Keratinocyte (primary cell): ENCODE results near the gene C9orf85. TPM values are rescaled to one million over a fixed set of nuclear protein-coding genes. Genes with fewer than 3 reads are reported as not detected.
A peak's percentile ranks its signal among the peaks of the same experiment; 100 is the strongest.

ENCODE experiments used
- DNase-seq: peaks from one replicate; pipeline ENCODE4 v3.0.0-alpha.2; 2011; ENCODE audit warnings: low read depth, missing footprints, low spot score
- FAIRE-seq: peaks from 2 replicates; lab custom pipeline; 2011; peaks lifted over from hg19 to GRCh38; lab: Jason Lieb, UNC
- H2AFZ ChIP-seq: 2 replicates; pipeline ENCODE4 v1.6.0; 2012; ENCODE audit warnings: low read length, control low read depth, inconsistent platforms; ENCODE audit not compliant: control insufficient read depth
- H3K27ac ChIP-seq: 2 replicates; pipeline ENCODE4 v1.5.1; 2011; ENCODE audit warnings: low read length; ENCODE audit not compliant: control insufficient read depth, insufficient read depth
- H3K27me3 ChIP-seq: 3 replicates; pipeline ENCODE4 v1.6.0; 2011; ENCODE audit warnings: low read length; ENCODE audit not compliant: control insufficient read depth, insufficient read depth; ENCODE audit errors: extremely low read depth
- H3K36me3 ChIP-seq, 2 experiments: 2 replicates in 1 of 2; 3 replicates in 1 of 2; pipeline ENCODE4 v1.5.1; 2011; ENCODE audit warnings: low read length in 2 of 2, mild to moderate bottlenecking in 1 of 2; ENCODE audit not compliant: control insufficient read depth in 2 of 2, insufficient read depth in 2 of 2; ENCODE audit errors: extremely low read depth in 1 of 2
- H3K4me1 ChIP-seq: 3 replicates; pipeline ENCODE4 v1.5.1; 2011; ENCODE audit warnings: low read length; ENCODE audit not compliant: control insufficient read depth, insufficient read depth; ENCODE audit errors: extremely low read depth
- H3K4me2 ChIP-seq: 3 replicates; pipeline ENCODE4 v1.6.0; 2011; ENCODE audit warnings: low read depth, low read length; ENCODE audit not compliant: control insufficient read depth, insufficient read depth; ENCODE audit errors: extremely low read depth
- H3K4me3 ChIP-seq, 3 experiments: fragments of 200-600 bp in 1 of 3; sonication (generic) in 1 of 3; 2 replicates in 2 of 3; 3 replicates in 1 of 3; pipeline ENCODE4 v1.5.1; 2011 to 2016; ENCODE audit warnings: low read length in 3 of 3, mild to moderate bottlenecking in 3 of 3, control low read depth in 2 of 3, inconsistent platforms in 1 of 3, low read depth in 1 of 3, mixed read lengths in 1 of 3, mixed run types in 1 of 3, moderate library complexity in 1 of 3; ENCODE audit not compliant: control insufficient read depth in 2 of 3, insufficient read depth in 2 of 3; ENCODE audit errors: extremely low read depth in 1 of 3
- H3K79me2 ChIP-seq: 2 replicates; pipeline ENCODE4 v1.6.0; 2012; ENCODE audit warnings: low read length; ENCODE audit not compliant: control insufficient read depth, insufficient read depth
- H3K9ac ChIP-seq: 3 replicates; pipeline ENCODE4 v1.6.0; 2011; ENCODE audit warnings: low read length; ENCODE audit not compliant: control insufficient read depth, insufficient read depth; ENCODE audit errors: extremely low read depth
- H3K9me1 ChIP-seq: 3 replicates; pipeline ENCODE4 v1.6.0; 2011; ENCODE audit warnings: low read length; ENCODE audit not compliant: control insufficient read depth, insufficient read depth; ENCODE audit errors: extremely low read depth
- H3K9me3 ChIP-seq: 2 replicates; pipeline ENCODE4 v1.5.1; 2012; ENCODE audit warnings: low read depth, low read length; ENCODE audit not compliant: control insufficient read depth
- H4K20me1 ChIP-seq: 3 replicates; pipeline ENCODE4 v1.6.0; 2011; ENCODE audit warnings: low read length; ENCODE audit not compliant: control insufficient read depth, insufficient read depth; ENCODE audit errors: extremely low read depth
- CTCF ChIP-seq, 3 experiments: IDR thresholded peaks in 1 of 3; conservative IDR thresholded peaks in 1 of 3; optimal IDR thresholded peaks in 1 of 3; 2 replicates in 2 of 3; 3 replicates in 1 of 3; pipeline versions ENCODE3 to v1.5.1; 2011; ENCODE audit warnings: low read length in 3 of 3, mild to moderate bottlenecking in 3 of 3, moderate library complexity in 2 of 3, control low read depth in 1 of 3, inconsistent platforms in 1 of 3; ENCODE audit not compliant: insufficient read depth in 2 of 3; ENCODE audit errors: extremely low read depth in 1 of 3
- EZH2 ChIP-seq: IDR thresholded peaks from one replicate; pipeline ENCODE4 v1.6.1; 2012; ENCODE audit warnings: inconsistent platforms, mild to moderate bottlenecking, low read length, moderate library complexity
- dilution Hi-C: fragments of 300-500 bp; cut with MboI; formaldehyde crosslinking; loops from one replicate; pipeline ENCODE4 v1.7.0; 2020; ENCODE audit warnings: low sequenced_read_pairs; ENCODE audit not compliant: extremely low pct_ligation_motif_present
- polyA minus RNA-seq, 3 experiments: library from RNA; depleted of rRNA, polyadenylated mRNA; stranded (reverse); fragments of >200 nt; gene quantifications; 1 replicate in 1 of 3; 2 replicates in 1 of 3; 3 replicates in 1 of 3; pipeline ENCODE4 v1.2.3, GENCODE V29; 2011
- polyA plus RNA-seq, 5 experiments: library from polyadenylated mRNA; depleted of rRNA in 3 of 5; stranded (reverse) in 3 of 5; stranded (forward) in 1 of 5; unstranded in 1 of 5; fragments of >200 nt; gene quantifications; 1 replicate in 1 of 5; 2 replicates in 3 of 5; 3 replicates in 1 of 5; pipeline versions ENCODE4 v1.2.1 to v1.2.3, GENCODE V29; 2011 to 2012; ENCODE audit warnings: missing spikeins in 2 of 5, low read depth in 1 of 5, low replicate concordance in 1 of 5

The C9orf85 gene
- polyA plus RNA-seq = 12.3 to 18.2 TPM (median 17.5 TPM) in 3 replicates
- polyA plus RNA-seq (2011; ENCODE audit: low read depth) = 65.8 TPM
- 15.9 and 20.5 TPM in 2 replicates for polyA plus RNA-seq (2011; cell fraction: cytosol; rRNA removed)
- polyA plus RNA-seq (2011; cell fraction: nucleus; rRNA removed) = 12.1 and 16.8 TPM in 2 replicates
- 11.8 and 13.8 TPM in 2 replicates for polyA plus RNA-seq (2012; ENCODE audit: low replicate concordance)
- 1.1 to 6.6 TPM (median 6.6 TPM) in 3 replicates for polyA minus RNA-seq
- 7.1 TPM for polyA minus RNA-seq (2011; cell fraction: cytosol; rRNA and poly(A)+ RNA removed)
- polyA minus RNA-seq (2011; cell fraction: nucleus; rRNA and poly(A)+ RNA removed) = 6.6 and 13.1 TPM in 2 replicates

GRCh38 chr9:71911061-71911907 is at the start of gene C9orf85, which contains the start of gene ABHD17B:
Gene C9orf85 (plus strand): TSS chr9:71911639. CDS start chr9:71911735, 96 bp downstream.
Gene ABHD17B (minus strand): TSS chr9:71911193. CDS start chr9:71875080, 36,113 bp downstream.
- H2AFZ ChIP-seq = peak within 1 kb of the TSS; percentile 97
- H3K4me2 ChIP-seq = peak within 1 kb of the TSS; percentile 96
- H3K79me2 ChIP-seq = peaks cover 94% of the 10 kb centered on the region
- H3K9ac ChIP-seq = peak within 1 kb of the TSS; percentile 92
- TF ChIP-seq CTCF (optimal IDR thresholded peaks at IDR 0.05 in 1 of 3, IDR thresholded peaks at IDR 0.05 in 1 of 3, conservative IDR thresholded peaks at IDR 0.05 in 1 of 3; ENCODE audit: extremely low read depth in 1 of 3, insufficient read depth in 2 of 3, low read length in 3 of 3) = peak in 1 of 3 experiments; percentile 3
- TF ChIP-seq EZH2 = no peak
- no peaks in the 10 kb centered on the region for H3K9me1 ChIP-seq
- H3K36me3 ChIP-seq = no peaks in the 10 kb centered on the region
- peak within 1 kb of the TSS; percentile 92 to 97 (median 95) for H3K4me3 ChIP-seq
- peaks cover 22% of the 10 kb centered on the region for H3K4me1 ChIP-seq
- H3K9me3 ChIP-seq = no peaks in the 10 kb centered on the region
- FAIRE-seq (peak; percentile 76), DNase-seq (peak; percentile 98)
- H3K27ac ChIP-seq = peak within 1 kb of the TSS; percentile 84
- dilution Hi-C loops = no loop called here
- H4K20me1 ChIP-seq = no peaks in the 10 kb centered on the region
- H3K27me3 ChIP-seq = no peaks in the 10 kb centered on the region

GRCh38 chr9:71863631-71864030 is 47.8 kb upstream of the C9orf85 start:
- Histone ChIP-seq H3K4me1 (no peaks in the 10 kb centered on the region), H4K20me1 (no peaks in the 10 kb centered on the region), H3K4me3 (no peak overlapping the region), H2AFZ (no peak overlapping the region), H3K4me2 (no peak overlapping the region), H3K79me2 (no peaks in the 10 kb centered on the region), H3K9ac (no peak overlapping the region), H3K27ac (no peak overlapping the region), H3K9me1 (no peaks in the 10 kb centered on the region), H3K27me3 (no peaks in the 10 kb centered on the region), H3K36me3 (no peaks in the 10 kb centered on the region), H3K9me3 (peaks cover 2% of the 10 kb centered on the region)
- dilution Hi-C loops = no loop called here
- DNase-seq (no peak), FAIRE-seq (no peak)
- TF ChIP-seq EZH2 (no peak), CTCF (optimal IDR thresholded peaks at IDR 0.05 in 1 of 3, IDR thresholded peaks at IDR 0.05 in 1 of 3, conservative IDR thresholded peaks at IDR 0.05 in 1 of 3; ENCODE audit: extremely low read depth in 1 of 3, insufficient read depth in 2 of 3, low read length in 3 of 3) (no peak)
